ENCODE results near the gene SPTBN1. TPM values are rescaled to one million over a fixed set of nuclear protein-coding genes. Genes with fewer than 3 reads are reported as not detected.
A peak's percentile ranks its signal among the peaks of the same experiment; 100 is the strongest.

Gene SPTBN1
- total and polyA plus RNA-seq, 3 donors from 2014 or later: 143 to 366 (median 278) TPM

- TF ChIP-seq CTCF (IDR thresholded peaks at IDR 0.05) (no peak), POLR2A (IDR thresholded peaks at IDR 0.05) (no peak)
- no peaks in the 10 kb centered on the region for H3K27me3 ChIP-seq
- H3K4me1 ChIP-seq: peaks cover 31% of the 10 kb centered on the region
- H3K27ac ChIP-seq: peak overlapping the region in 1 of 2 donors; percentile 11
- intact Hi-C loops (cut with DNase I; ENCODE audit: low total_unique reads): no loop called here
- no peaks in the 10 kb centered on the region for H3K9me3 ChIP-seq
- WGBS, 2 donors: 65 to 67% methylated on average over 8 of the region's 8 CpGs
- H3K4me3 ChIP-seq: no peak overlapping the region
- no peaks in the 10 kb centered on the region for H3K36me3 ChIP-seq (ENCODE audit: low read depth, missing control alignments)
- peak; percentile 57 for DNase-seq
Measured at GRCh38 chr2:54497763-54498680, 41.9 kb downstream of the SPTBN1 start.

GRCh38 chr2:54499661-54500060 lies 43.5 kb downstream of the SPTBN1 start:
- no peaks in the 10 kb centered on the region for H3K36me3 ChIP-seq (ENCODE audit: low read depth, missing control alignments)
- no peak overlapping the region for H3K4me3 ChIP-seq
- WGBS, 2 donors: 52 to 53% methylated on average over 2 of the region's 2 CpGs
- no peaks in the 10 kb centered on the region for H3K27me3 ChIP-seq
- intact Hi-C loops (cut with DNase I; ENCODE audit: low total_unique reads): no loop called here
- H3K4me1 ChIP-seq: peaks cover 43% of the 10 kb centered on the region
- peak overlapping the region in 1 of 2 donors; percentile 64 for H3K27ac ChIP-seq
- peak; percentile 67 for DNase-seq
- no peak for TF ChIP-seq CTCF (IDR thresholded peaks at IDR 0.05)
- TF ChIP-seq POLR2A (IDR thresholded peaks at IDR 0.05): no peak
- no peaks in the 10 kb centered on the region for H3K9me3 ChIP-seq

- DNase-seq: no peak
- H3K9me3 ChIP-seq: no peaks in the 10 kb centered on the region
- no peaks in the 10 kb centered on the region for H3K36me3 ChIP-seq (ENCODE audit: low read depth, missing control alignments)
- TF ChIP-seq POLR2A (IDR thresholded peaks at IDR 0.05) (no peak), CTCF (IDR thresholded peaks at IDR 0.05) (no peak)
- H3K27ac ChIP-seq: no peak overlapping the region
- H3K4me3 ChIP-seq: no peak overlapping the region
- H3K27me3 ChIP-seq: no peaks in the 10 kb centered on the region
- H3K4me1 ChIP-seq: peaks cover 51% of the 10 kb centered on the region
- intact Hi-C loops (cut with DNase I; ENCODE audit: low total_unique reads): no loop called here
- 58 to 66% methylated on average over 6 to 8 of the region's 8 CpGs for WGBS, 2 donors
Measured at GRCh38 chr2:54500404-54501205, 44.5 kb downstream of the SPTBN1 start.

GRCh38 chr2:54502731-54503130 lies 46.6 kb downstream of the SPTBN1 start:
- Histone ChIP-seq H3K36me3 (ENCODE audit: low read depth, missing control alignments) (no peaks in the 10 kb centered on the region), H3K27me3 (no peaks in the 10 kb centered on the region), H3K4me3 (no peak overlapping the region), H3K27ac (no peak overlapping the region), H3K9me3 (no peaks in the 10 kb centered on the region), H3K4me1 (peaks cover 47% of the 10 kb centered on the region)
- TF ChIP-seq CTCF (IDR thresholded peaks at IDR 0.05) (no peak), POLR2A (IDR thresholded peaks at IDR 0.05) (no peak)
- WGBS, 2 donors: 69 to 82% methylated on average over 2 of the region's 2 CpGs
- intact Hi-C loops (cut with DNase I; ENCODE audit: low total_unique reads): no loop called here
- DNase-seq: no peak
